Endothelial cell of umbilical vein (primary cell): ENCODE data around the gene CD2AP. TPM values are rescaled to one million over a fixed set of nuclear protein-coding genes. Genes with fewer than 3 reads are reported as not detected.

Experiments
- BruUV-seq: library from RNA; stranded (reverse); fragments of 400-500 nt; replicated peaks from 2 replicates; lab custom pipeline; 2021; lab: Mats Ljungman, UMichigan
- CTCF ChIA-PET: fragments of 300-600, 350-600 bp; sonication (Branson Sonifier 250); formaldehyde crosslinking; loops from one replicate; lab custom pipeline; 2021; ENCODE audit warnings: antibody characterized with exemption, inconsistent platforms; lab: Charles Lee
- POLR2A ChIA-PET: fragments of 300-600, 350-600 bp; sonication (Branson Sonifier 250); formaldehyde crosslinking; loops from one replicate; lab custom pipeline; 2021; ENCODE audit warnings: antibody characterized with exemption, inconsistent platforms; lab: Charles Lee
- DNase-seq: peaks from one replicate; pipeline ENCODE4 v3.0.0-alpha.2; 2011; ENCODE audit warnings: low read depth, low spot score
- FAIRE-seq: peaks from 2 replicates; lab custom pipeline; 2011; peaks lifted over from hg19 to GRCh38; lab: Jason Lieb, UNC
- H2AFZ ChIP-seq: 2 replicates; pipeline ENCODE4 v1.6.0; 2012; ENCODE audit warnings: low read depth, low read length, control low read depth, inconsistent platforms
- H3K27ac ChIP-seq: 2 replicates; pipeline ENCODE4 v1.5.1; 2011; ENCODE audit warnings: low read depth, mild to moderate bottlenecking, control low read depth, low read length, moderate library complexity; ENCODE audit not compliant: insufficient read depth
- H3K27me3 ChIP-seq, 2 experiments: 2 replicates each; pipeline versions ENCODE4 v1.6.0 to v1.6.1; 2011; ENCODE audit warnings: low read length in 2 of 2, mixed read lengths in 1 of 2; ENCODE audit not compliant: control insufficient read depth in 2 of 2, insufficient read depth in 2 of 2
- H3K36me3 ChIP-seq, 2 experiments: 2 replicates in 1 of 2; 3 replicates in 1 of 2; pipeline ENCODE4 v1.5.1; 2011; ENCODE audit warnings: low read length in 2 of 2, mild to moderate bottlenecking in 1 of 2, moderate library complexity in 1 of 2; ENCODE audit not compliant: control insufficient read depth in 2 of 2, insufficient read depth in 2 of 2; ENCODE audit errors: extremely low read depth in 1 of 2
- H3K4me1 ChIP-seq: 3 replicates; pipeline ENCODE4 v1.5.1; 2011; ENCODE audit warnings: mild to moderate bottlenecking, low read length; ENCODE audit not compliant: control insufficient read depth, insufficient read depth; ENCODE audit errors: extremely low read depth
- H3K4me2 ChIP-seq: 2 replicates; pipeline ENCODE4 v1.6.1; 2011; ENCODE audit warnings: low read length, control low read depth, mixed read lengths; ENCODE audit not compliant: insufficient read depth
- H3K4me3 ChIP-seq, 3 experiments: fragments of 200-600 bp in 1 of 3; sonication (generic), shearing (Covaris generic) in 1 of 3; replicated peaks in 1 of 3; 2 replicates each; pipeline ENCODE4 v1.5.1; 2011 to 2016; ENCODE audit warnings: control low read depth in 3 of 3, low read length in 3 of 3, mild to moderate bottlenecking in 2 of 3, inconsistent platforms in 1 of 3, low read depth in 1 of 3, moderate library complexity in 1 of 3; ENCODE audit not compliant: insufficient read depth in 1 of 3
- H3K79me2 ChIP-seq: 2 replicates; pipeline ENCODE4 v1.6.0; 2012; ENCODE audit warnings: low read length, inconsistent platforms; ENCODE audit not compliant: control insufficient read depth, insufficient read depth
- H3K9ac ChIP-seq: replicated peaks from 2 replicates; pipeline ENCODE3; 2011; ENCODE audit warnings: low read length, control low read depth; ENCODE audit not compliant: insufficient read depth; ENCODE audit errors: extremely low read depth
- H3K9me1 ChIP-seq: replicated peaks from 3 replicates; pipeline ENCODE4 v1.6.0; 2011; ENCODE audit warnings: mild to moderate bottlenecking, low read length; ENCODE audit not compliant: control insufficient read depth, insufficient read depth; ENCODE audit errors: extremely low read depth
- H3K9me3 ChIP-seq: replicated peaks from 2 replicates; pipeline ENCODE4 v1.5.1; 2012; ENCODE audit warnings: low read length, inconsistent platforms; ENCODE audit not compliant: control insufficient read depth, insufficient read depth
- H4K20me1 ChIP-seq: replicated peaks from 2 replicates; pipeline ENCODE3; 2011; ENCODE audit warnings: mild to moderate bottlenecking, low read length; ENCODE audit not compliant: control insufficient read depth, insufficient read depth; ENCODE audit errors: extremely low read depth
- CTCF ChIP-seq, 2 donors: IDR thresholded peaks; 1 replicate in 1 of 2; 2 replicates in 1 of 2; pipeline ENCODE4 v1.5.1; 2011; ENCODE audit warnings: low read length in 2 of 2, mild to moderate bottlenecking in 2 of 2, moderate library complexity in 2 of 2, control low read depth in 1 of 2, inconsistent platforms in 1 of 2, low read depth in 1 of 2; ENCODE audit not compliant: insufficient read depth in 1 of 2; ENCODE audit errors: extremely low read depth in 1 of 2
- EZH2 ChIP-seq: IDR thresholded peaks from 2 replicates; pipeline ENCODE4 v1.6.1; 2012; ENCODE audit warnings: borderline replicate concordance, low read depth, mild to moderate bottlenecking, moderate library complexity, low read length, inconsistent platforms; ENCODE audit not compliant: severe bottlenecking
- FOS ChIP-seq: IDR thresholded peaks from 2 replicates; pipeline ENCODE4 v1.6.1; 2011; ENCODE audit warnings: mild to moderate bottlenecking, low read length, moderate library complexity, borderline replicate concordance; ENCODE audit not compliant: insufficient read depth
- GATA2 ChIP-seq: IDR thresholded peaks from 2 replicates; pipeline ENCODE4 v1.7.0; 2011; ENCODE audit warnings: low read depth, mild to moderate bottlenecking, moderate library complexity, mixed read lengths, low read length; ENCODE audit not compliant: insufficient read length, insufficient read depth
- JUN ChIP-seq: IDR thresholded peaks from 2 replicates; pipeline ENCODE4 v1.6.1; 2011; ENCODE audit warnings: borderline replicate concordance, low read depth; ENCODE audit not compliant: insufficient read length, insufficient read depth
- MAX ChIP-seq: IDR thresholded peaks from 2 replicates; pipeline ENCODE4 v1.6.1; 2011; ENCODE audit not compliant: insufficient read depth, insufficient read length
- MYC ChIP-seq: IDR thresholded peaks from one replicate; pipeline ENCODE4 v1.6.1; 2011; ENCODE audit warnings: mild to moderate bottlenecking, low read depth, low read length
- POLR2A ChIP-seq: IDR thresholded peaks from 2 replicates; pipeline ENCODE4 v1.6.1; 2012; ENCODE audit warnings: low read depth, mild to moderate bottlenecking, control low read depth, low read length
- POLR2AphosphoS5 ChIP-seq: IDR thresholded peaks from 2 replicates; pipeline ENCODE4 v1.6.1; 2012; ENCODE audit warnings: low read depth, mild to moderate bottlenecking, control low read depth, low read length, moderate library complexity; ENCODE audit not compliant: insufficient read depth
- dilution Hi-C: fragments of 300-500 bp; cut with MboI; formaldehyde crosslinking; loops from one replicate; pipeline ENCODE4 v1.15.0; 2019; ENCODE audit warnings: low sequenced_read_pairs; ENCODE audit not compliant: extremely low pct_ligation_motif_present
- intact Hi-C: fragments of 100-400 bp; cut with micrococcal nuclease; formaldehyde crosslinking; loops from one replicate; pipeline ENCODE4 v1.10.0; 2022
- polyA plus RNA-seq, 4 experiments: library from polyadenylated mRNA; depleted of rRNA in 3 of 4; stranded (reverse) in 3 of 4; unstranded in 1 of 4; fragments of >200 nt; gene quantifications; 2 replicates each; pipeline versions ENCODE4 v1.2.1 to v1.2.3, GENCODE V29; 2011 to 2012; ENCODE audit warnings: missing spikeins in 1 of 4
- total RNA-seq: library from RNA; stranded (reverse); gene quantifications from 2 replicates; pipeline ENCODE4 v1.2.3, GENCODE V29; 2021

CD2AP gene
- total and polyA plus RNA-seq, 2 donors (not counting 3 experiments of a cell fraction or from before 2014, with no cell fraction given), result 4.2 to 39.8 TPM

- FAIRE-seq (no peak), DNase-seq (no peak)
- Histone ChIP-seq H2AFZ (no peak overlapping the region), H4K20me1 (no peaks in the 10 kb centered on the region), H3K27me3 (peaks cover 0 to under 1% of the 10 kb centered on the region in 2 experiments), H3K9me1 (no peaks in the 10 kb centered on the region), H3K4me3 (no peak overlapping the region), H3K9ac (no peak overlapping the region), H3K4me2 (no peak overlapping the region), H3K36me3 (no peaks in the 10 kb centered on the region), H3K27ac (no peak overlapping the region), H3K79me2 (no peaks in the 10 kb centered on the region), H3K9me3 (no peaks in the 10 kb centered on the region), H3K4me1 (no peaks in the 10 kb centered on the region)
- BruUV-seq, result no TSS peak
- dilution Hi-C loops (no loop called here), intact Hi-C loops (no loop called here)
- ChIA-PET POLR2A (no interaction called here), CTCF (no interaction called here)
- TF ChIP-seq FOS (no peak), JUN (no peak), MYC (no peak), EZH2 (no peak), POLR2AphosphoS5 (no peak), MAX (no peak), POLR2A (no peak), GATA2 (no peak), CTCF (IDR thresholded peaks at IDR 0.05; ENCODE audit: extremely low read depth in 1 of 2, insufficient read depth in 1 of 2, low read depth in 1 of 2, low read length in 2 of 2) (no peak)
These were observed 194.2 kb downstream of the CD2AP start for GRCh38 chr6:47671777-47672176.
